PFSK-1 (cell line): ENCODE measurements around the gene ILK.

ENCODE experiments used
- POLR2AphosphoS5 ChIP-seq: IDR thresholded peaks from 2 replicates; pipeline ENCODE4 v1.6.1; 2012; ENCODE audit warnings: low read depth, mild to moderate bottlenecking, control low read depth, low read length, moderate library complexity
- SIN3A ChIP-seq: IDR thresholded peaks from 2 replicates; pipeline ENCODE4 v1.6.1; 2012; ENCODE audit warnings: mild to moderate bottlenecking, low read length, moderate library complexity, borderline replicate concordance; ENCODE audit not compliant: insufficient read depth
- TAF1 ChIP-seq: IDR thresholded peaks from 2 replicates; pipeline ENCODE4 v1.6.1; 2012; ENCODE audit warnings: low read length, control low read depth, borderline replicate concordance; ENCODE audit not compliant: insufficient read depth
- TF ChIP-seq, protein P1 (sequence below), 2 experiments: IDR thresholded peaks; 2 replicates each; pipeline versions ENCODE4 v1.6.1 to v1.8.0; 2011 to 2012; ENCODE audit warnings: low read depth in 2 of 2, low read length in 2 of 2, control low read depth in 1 of 2, inconsistent platforms in 1 of 2, mild to moderate bottlenecking in 1 of 2, moderate library complexity in 1 of 2; ENCODE audit not compliant: insufficient read depth in 1 of 2

DNA sequence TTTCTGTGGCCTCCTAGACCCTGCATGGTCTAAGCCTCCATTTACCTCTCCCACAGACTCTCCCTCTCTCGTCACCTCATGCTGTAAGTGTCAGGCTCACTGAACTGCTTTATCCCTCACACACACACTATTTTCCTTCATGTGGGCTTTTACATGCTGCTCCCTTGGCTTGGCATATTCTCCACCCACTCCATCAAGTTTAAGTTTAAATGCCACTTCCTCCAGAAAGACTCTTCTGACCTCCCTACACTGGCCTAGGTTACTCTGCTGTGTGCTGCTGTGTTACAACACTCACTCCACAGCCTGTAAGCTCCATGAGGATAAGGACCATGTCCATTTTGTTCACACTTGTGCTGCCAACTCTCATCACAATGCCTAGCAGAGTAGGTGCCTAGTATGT, 49.5 kb downstream of the ILK start:
- TF ChIP-seq TAF1 (no peak), POLR2AphosphoS5 (no peak), SIN3A (no peak)
- TF ChIP-seq, protein P1, sequence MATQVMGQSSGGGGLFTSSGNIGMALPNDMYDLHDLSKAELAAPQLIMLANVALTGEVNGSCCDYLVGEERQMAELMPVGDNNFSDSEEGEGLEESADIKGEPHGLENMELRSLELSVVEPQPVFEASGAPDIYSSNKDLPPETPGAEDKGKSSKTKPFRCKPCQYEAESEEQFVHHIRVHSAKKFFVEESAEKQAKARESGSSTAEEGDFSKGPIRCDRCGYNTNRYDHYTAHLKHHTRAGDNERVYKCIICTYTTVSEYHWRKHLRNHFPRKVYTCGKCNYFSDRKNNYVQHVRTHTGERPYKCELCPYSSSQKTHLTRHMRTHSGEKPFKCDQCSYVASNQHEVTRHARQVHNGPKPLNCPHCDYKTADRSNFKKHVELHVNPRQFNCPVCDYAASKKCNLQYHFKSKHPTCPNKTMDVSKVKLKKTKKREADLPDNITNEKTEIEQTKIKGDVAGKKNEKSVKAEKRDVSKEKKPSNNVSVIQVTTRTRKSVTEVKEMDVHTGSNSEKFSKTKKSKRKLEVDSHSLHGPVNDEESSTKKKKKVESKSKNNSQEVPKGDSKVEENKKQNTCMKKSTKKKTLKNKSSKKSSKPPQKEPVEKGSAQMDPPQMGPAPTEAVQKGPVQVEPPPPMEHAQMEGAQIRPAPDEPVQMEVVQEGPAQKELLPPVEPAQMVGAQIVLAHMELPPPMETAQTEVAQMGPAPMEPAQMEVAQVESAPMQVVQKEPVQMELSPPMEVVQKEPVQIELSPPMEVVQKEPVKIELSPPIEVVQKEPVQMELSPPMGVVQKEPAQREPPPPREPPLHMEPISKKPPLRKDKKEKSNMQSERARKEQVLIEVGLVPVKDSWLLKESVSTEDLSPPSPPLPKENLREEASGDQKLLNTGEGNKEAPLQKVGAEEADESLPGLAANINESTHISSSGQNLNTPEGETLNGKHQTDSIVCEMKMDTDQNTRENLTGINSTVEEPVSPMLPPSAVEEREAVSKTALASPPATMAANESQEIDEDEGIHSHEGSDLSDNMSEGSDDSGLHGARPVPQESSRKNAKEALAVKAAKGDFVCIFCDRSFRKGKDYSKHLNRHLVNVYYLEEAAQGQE (IDR thresholded peaks at IDR 0.05; ENCODE audit: insufficient read depth in 1 of 2, low read depth in 2 of 2, low read length in 2 of 2), result no peak
